CD4-positive, alpha-beta T cell treated with Interferon alpha-2 for 1 hour (primary cell): ENCODE measurements around the gene EYA2.

Experiments
- DNase-seq, 2 donors: peaks; one replicate each; pipeline ENCODE4 v3.0.0-alpha.2; 2020 to 2022

EYA2 gene

DNA sequence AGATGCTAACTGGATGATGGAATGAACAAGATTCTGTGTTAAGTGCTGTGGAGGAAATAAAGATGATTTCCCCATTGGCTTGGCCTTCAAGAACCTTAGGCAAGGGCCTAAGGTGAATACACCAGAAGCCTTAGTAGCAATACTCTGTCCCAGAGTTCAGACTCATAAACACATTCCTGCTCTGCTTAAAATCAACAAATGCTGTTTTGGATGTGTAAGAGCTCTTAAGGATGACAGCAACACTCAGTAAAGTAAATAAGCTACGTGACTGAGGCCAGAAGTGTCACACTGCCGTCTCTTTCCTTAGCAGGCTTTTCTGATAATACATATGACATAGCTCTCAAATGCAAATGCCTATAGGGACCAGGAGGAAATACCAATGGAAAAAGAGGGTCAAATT is 90.6 kb downstream of the EYA2 start:
- DNase-seq = no peak

DNA sequence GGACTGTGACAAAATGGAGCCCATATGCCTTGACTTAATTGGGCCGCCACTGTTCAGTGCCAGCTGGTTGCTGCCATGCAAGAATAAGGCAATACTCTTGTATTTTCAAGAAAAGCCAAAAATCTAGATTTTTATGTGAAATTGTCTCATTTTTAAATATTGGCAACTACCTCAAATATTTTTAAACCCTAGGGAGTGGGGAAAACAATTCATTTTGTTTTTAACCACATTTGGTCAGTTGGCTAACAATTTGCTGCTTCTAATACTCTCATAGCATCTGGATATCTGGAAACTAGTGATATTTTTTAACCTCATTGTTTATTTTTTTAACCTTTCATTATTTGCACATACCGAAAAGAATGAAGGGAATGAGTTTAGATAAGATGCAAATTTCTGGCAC is 91.0 kb downstream of the EYA2 start:
- DNase-seq = no peak

DNA sequence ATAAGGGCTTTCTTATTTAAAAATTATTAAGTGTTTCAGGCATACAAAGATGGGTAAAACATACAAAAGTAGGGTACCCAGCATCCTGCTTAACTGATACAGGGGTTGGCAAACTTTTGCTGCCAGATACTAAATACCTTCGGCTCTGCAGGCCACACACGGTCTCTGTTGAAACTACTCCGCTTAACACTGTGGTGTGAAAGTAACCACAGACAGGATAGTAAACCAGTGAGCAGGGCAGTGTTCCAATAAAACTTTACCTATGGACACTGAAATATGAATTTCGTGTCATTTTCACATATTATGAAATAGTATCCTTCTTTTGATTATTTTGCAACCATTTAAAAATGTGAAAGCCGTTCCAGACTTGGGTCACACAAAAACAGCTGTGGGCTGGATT is 92.4 kb downstream of the EYA2 start:
- no peak for DNase-seq

DNA sequence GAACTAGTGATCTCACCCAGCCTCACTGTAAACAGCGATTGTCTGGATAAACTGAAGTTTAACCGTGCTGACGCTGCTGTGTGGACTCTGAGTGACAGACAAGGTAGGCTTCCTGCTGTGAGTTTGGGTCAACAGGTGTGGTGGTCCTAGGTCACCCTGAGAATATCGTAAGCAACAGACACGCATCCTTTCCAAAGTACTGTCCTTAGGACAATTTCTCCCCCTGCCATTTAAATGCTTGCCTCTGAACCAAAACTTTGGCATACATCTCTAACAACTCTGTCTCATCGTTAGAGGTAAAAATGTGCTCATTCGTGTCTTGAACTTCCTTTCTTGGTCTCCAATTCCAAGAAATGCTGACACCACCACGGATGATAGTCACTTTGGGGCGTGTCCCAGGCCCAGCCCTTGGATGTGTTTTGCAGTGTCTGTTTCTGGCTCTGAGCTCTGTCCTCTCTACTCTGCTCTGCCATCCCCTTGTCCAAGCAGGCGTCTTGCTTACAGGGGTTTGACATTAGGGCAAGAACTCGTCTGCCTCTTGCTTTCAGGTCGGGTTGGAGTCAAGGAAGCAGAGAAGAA is 95.5 kb downstream of the EYA2 start:
- DNase-seq = peak in 1 of 2 donors; percentile 33

DNA sequence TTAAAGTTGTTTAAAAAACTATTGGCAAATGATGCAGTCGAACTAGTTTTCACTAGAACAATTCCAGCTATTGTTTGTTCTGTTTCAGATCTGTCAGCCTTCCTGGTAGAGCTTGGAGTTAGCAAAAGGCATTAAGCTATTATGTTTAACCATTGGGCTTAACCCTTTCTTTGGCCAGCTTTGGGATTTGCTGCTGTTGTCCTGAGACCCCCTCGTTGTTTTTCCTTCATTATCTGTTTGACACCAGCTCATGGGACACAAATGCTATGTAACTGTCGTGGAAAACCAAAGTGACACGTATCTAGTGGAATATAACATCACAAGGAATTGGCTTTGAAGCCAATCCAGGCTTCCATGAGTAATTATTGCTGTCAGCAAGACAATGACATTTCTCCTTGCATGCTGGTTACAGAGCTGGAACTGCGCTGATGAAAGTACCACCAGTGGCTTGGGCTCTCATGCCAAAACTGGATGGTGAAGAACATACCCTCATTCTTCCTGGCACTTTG is 96.0 kb downstream of the EYA2 start:
- no peak for DNase-seq

DNA sequence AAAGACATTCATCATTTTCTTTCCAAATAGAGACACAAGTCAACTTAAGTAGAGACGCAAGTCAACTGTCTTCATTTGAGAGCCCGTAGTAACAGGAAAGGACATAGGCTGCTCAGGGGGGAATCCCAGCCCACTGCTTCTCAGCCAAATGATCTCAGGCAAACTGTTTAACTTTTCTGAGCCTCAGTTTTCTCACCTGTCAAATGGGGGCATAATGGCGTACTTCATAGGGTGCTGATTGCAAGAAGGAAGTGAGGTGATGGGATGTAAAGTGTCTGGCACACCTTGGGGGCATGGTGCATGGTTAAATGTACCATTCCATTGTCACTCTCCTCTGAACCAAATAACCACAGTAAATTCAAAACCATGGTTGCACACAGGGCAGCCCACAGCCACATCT is 96.5 kb downstream of the EYA2 start:
- DNase-seq = no peak

DNA sequence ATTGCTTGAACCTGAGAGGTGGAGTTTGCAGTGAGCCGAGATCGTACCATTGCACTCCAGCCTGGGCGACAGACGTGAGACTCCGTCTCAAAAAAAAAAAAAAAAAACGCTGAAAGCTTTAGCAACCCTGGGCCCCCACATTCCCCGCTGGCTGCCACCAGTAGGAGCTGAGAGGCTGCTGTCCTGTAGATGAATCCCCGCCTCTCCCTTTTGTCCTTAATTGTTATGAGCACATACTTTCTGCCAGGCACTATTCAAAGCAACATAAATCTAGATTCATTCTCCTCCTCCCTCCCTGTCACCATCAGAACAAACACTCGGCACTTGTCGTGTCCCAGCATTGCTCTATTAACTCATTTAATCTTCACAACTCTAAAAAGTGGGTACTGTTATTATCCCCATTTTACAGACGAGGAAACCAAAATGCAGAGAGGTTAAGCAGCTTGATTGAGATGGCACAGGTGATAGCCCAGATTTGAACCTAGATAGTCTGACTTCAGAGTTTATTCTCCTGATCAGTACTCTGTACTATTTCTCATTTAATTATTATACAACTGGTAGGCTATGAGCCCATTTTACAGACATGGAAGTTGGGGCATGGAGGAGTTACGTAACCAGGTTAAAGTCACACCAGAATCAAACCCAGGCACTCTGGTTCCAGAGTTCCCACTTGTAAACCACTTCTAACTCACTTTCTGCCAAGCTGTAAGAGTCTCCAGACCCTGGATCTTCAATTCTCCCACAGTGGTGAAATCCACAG is 97.4 kb downstream of the EYA2 start:
- DNase-seq = no peak

DNA sequence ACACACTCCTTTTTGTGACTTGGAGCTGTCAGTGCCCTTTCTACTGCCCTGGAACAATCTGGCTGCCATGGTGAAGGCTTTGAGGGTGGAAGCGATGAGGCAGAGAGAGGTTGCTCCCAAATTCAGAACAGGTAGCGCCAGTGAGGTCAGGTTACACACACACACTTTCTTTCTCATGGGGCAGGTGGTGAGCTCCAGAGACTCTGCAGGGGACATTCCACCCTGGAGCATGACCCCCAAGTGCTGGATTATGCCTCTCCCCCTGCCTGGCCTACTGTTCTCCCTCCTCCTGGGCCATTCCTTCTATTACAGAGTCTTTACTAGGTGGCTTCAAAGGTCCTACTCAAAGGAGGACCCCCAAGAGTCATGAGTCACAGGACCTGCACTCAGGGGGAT is 98.0 kb downstream of the EYA2 start:
- DNase-seq = no peak

DNA sequence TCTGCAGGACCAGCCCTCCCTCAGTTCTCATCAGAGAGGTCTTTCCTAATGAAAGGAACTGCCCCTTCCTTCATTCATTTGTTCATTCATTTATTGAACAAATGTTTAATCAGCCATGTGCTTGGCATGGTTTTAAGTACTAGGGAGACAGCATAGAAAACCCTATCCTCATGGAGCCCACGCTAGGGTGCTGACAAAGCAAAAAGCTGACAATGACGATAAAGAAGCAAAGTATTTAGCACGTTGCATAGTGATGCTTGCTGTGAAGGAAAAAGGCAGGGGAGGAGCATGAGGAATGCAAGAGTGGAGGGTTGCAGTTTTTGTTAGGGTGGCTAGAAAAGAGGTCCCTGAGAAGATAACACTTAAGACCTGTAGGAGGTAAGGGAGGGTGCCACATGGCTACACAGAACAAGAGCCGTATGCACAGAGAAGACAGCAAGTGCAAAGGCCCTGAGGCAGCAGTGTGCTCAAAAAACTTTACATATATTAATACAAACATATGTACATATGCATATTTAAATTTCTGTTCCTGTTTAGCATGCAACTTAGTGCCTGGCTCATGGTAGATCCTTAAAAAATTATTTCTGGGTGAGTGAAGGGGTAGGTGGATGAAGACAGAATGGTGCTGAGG is 98.9 kb downstream of the EYA2 start:
- no peak for DNase-seq

DNA sequence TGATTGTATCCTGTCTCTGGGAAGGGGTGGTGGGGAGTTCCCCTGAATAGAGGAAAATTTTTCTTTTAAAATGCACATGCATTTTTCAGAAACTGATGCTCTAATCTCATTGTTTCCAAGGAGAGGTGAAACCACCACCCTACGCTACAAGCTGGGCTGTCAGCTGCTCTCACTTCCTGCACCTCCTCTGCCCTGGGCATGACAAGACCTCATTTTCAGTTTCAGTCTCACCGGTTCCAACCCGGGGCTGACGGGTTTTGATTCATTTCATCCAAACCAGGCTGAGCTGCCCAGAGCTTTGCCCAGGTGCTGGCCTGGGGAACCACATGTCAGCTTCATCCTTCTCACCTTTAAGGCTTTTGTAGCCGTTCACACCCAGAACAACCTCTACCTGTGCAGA is 99.7 kb downstream of the EYA2 start:
- DNase-seq = peak in 1 of 2 donors; percentile 45

DNA sequence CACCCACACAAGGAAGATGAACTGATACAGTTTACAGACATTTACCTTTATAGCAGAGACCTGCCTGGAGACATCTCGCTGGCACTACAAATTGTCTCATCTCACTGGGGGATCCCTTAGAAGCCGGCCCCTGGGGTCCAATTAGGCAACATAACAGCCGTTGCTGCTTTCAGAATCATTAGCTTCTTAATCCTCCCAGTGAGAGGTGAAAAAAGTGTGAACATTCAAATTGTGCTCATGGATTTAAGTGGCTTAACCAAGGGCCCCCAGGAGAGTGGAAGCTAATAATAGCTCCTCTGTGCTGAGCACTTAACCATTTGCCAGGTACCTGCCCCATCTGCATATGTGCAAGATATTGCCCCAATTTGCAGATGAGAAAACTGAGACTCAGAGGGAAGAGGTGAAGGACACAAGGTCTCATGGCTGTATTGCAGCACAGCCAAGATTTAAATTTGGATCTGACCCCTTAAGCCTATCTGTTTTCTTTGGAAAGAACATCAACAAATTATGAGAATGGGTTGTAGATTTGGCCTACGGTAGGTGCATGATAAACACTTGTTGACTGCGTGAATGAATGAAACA is 101.0 kb downstream of the EYA2 start:
- no peak for DNase-seq

DNA sequence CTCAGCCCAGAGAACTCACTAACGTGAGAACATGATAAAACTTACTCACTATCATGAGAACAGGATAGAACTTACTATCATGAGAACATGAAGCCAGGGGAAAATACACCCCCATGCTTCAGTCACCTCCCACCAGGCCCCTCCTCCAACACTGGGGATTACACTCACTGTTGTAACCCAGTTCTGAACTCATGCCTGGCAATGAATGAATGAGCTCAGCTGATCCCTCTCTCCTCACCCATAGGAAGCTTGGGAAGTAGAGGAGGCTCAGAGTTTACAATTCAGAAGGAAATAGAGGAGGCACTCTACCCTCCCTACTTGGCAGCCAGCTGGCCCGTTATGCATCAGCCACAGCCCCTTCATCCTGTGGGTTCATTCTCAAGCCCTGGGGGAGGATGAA is 102.5 kb downstream of the EYA2 start:
- no peak for DNase-seq

DNA sequence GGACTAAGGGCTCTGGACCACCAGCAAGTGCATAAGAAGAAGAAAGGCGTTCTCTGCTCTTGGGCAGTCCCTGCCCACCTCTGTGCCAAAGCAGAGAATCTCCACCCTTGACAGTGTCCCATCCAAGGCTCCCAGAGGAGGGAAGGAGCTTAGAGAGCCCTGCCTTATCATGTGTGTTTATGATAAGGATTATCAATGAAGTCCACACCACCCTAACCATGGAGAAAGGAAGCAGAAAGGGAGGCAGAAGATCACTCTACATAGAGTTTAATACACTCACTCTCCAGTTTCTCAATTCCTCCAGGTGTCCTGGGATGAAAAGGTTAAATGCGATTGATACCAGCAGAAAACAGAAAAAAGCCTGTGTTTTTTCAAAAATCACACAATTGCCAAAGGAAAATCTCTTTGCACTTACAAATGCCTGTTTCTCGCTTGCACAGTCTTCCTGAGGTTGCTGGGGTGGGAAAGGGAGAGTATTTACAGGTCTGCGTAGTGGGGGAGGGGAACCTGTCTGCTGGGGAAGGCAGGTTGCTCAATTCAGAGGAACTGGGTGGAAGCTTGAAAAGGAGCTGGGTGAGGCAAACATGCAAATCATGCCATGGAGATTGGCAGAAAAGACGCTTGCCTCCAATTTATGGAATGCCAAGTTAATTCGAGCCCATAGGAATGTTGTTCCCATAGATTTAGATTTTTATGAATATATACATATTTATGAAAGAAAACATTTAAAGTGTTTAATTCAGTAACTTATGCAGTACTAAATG is 104.0 kb downstream of the EYA2 start:
- no peak for DNase-seq

DNA sequence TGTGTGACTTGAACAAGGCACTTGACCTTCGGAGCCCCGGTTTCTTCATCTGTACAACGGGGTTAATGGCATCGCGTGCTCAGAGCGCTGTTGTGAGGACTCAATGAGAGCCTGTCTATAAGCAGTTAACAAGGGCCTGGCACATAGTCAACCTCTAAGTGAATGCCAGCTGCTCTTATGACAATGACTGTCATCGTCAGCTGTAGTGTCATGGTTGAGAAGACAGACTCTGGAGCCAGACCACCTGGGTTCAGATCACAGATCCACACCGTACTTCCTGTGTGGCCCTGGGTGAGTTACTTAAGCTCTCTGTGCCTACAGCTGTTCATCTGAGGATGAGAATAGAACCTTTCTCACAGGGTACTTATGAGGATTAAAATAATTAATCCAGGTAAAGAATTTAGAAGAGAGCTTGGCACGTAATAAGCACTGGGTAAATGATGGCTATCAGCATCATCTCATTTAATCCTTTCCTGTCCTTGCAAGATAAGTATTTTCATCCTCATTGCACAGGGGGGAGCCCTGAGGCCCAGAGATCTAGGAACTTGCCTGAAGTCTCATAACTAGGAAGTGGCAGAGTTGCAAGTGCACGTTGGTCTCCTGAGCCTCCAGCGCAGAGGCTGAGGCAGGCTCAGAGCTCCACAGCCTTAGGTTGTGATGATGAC is 105.3 kb downstream of the EYA2 start:
- no peak for DNase-seq

DNA sequence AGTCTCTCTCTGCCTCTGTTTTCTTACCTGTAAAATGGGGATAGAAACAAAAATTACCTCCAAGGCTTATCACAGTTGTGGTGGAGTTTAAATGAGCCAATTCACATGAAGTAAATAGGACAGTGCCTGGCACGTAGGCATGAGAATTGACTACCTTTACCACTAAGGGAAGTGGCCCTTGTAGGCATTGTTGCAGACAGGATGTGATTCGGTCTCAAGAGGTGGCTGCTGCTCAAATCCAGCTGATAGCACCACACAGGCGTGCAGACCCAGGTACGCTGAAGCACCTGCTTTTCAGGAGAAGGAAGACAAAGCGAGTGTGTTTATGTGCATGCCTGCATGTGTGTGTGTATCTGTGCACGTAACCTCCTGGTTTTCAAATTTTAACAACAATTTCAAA is 108.6 kb downstream of the EYA2 start:
- DNase-seq = no peak

DNA sequence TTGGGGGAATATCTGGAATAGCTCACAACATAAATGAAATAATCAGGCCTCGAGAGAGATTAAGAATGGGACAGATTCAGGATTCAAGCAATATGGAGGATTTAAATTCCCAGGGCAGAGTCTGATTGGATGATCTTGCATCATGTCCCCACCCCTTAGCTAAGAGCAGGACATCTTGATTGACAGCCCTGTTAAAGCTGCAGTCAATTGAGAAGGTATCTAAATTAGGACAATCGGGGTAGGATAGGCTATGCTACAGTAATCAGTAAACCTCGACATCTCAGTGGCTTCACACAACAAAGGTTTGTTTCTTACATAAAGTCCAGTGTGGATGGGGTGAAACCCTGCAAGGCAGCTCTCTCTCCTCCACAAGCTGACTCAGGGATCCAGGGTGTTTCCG is 109.5 kb downstream of the EYA2 start:
- no peak for DNase-seq

DNA sequence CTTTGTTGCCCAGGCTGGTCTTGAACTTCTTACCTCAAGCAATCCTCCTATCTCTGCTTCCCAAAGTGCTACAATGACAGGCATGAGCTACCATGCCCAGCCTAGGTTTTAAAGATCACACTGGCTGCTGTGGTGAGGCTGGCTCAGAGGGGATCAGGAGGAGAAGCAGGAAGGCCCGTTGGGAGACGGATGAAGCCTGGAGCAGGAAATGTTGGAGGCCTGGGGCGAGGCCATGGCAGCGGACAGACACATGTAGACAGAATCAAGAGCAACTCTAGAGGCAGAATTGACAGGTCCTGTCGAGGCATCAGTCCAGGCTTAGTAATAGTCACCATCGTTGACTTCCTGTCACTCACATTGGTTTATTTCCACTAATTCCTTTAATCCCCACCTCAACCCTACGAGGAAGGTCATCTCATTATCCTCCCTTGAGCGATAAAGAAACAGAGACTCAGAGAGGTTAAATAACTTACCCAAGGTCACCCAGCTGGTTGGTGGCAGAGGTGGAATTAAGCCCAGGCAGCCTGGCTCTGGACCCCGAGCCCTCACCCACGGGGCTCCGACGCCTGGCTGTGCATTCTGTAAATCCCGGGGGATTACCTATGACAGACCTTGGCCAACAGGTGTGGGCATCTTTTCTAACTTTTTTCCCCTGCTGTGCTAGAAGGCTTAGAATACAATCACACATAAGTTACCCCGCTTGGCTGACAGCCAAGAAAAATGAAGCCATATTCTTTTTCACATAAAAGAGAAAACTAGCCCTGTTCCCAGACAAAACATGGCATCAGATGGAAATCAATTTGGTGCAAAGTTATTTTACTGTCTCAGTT is 113.4 kb downstream of the EYA2 start:
- no peak for DNase-seq

DNA sequence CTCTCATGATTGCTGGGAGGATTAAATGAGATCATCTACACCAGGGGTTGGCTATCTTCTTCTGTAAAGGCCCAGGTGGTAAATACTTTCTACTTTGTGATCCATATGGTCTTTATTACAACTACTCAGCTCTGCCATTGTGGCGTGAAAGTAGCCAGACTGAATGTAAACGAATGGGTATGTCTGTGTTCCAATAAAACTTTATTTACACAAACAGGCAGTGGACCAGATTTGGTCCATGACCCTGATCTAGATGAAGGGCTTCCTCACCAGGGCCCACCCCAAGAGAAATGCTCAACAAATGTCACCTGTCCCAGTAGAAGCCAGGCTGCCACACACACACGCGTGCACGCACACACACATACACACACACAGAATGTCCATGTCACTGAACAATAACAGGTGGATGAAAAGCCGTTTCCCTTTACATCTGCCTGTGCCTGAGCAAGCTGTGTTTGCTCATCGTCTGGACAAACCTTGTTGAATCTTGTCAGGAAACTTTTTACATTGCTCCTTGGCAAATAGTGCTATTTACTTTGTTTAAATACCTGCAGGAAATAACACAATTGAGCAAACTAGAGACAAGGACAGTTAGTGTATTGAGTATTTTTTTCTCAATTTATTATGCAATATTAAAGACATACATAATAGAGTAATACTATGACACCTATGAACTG is 114.3 kb downstream of the EYA2 start:
- DNase-seq = no peak

DNA sequence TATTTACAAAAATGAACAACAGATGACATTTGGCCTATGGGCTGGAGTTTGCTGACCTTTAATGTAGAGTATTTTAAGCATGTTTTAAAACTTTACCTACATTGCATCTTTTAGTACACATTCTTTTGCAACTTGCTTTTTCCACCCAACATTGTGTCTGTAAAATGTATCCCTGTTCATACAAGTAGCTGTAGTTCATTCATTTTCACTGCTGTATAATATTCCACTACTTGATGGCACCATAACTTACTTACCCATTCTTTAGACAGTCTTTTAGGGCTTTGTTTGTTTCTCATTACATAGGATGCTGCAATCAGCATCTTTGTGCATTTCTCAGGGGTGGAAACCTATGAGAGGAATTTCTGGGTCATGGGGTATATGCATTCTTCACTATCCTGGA is 115.1 kb downstream of the EYA2 start:
- DNase-seq = no peak

DNA sequence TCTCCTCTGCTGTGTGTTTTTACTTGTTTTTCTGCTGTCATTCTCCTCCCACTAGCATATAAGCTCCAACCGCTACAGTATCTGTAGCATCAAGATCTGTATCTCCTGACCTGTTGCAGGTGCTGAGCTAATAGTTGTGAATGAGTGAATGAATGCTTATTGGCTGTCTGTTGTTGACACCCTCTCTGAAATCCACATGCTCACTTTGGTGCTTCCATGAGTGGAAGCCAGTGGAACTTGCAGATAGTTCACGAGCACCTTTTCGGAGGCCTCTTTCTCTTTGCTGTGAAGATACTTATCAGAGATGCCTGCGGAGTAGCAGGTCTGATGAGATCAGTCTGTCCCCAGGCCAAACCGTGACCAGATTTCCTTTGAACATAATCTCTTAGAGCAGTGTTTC is 117.3 kb downstream of the EYA2 start:
- no peak for DNase-seq

DNA sequence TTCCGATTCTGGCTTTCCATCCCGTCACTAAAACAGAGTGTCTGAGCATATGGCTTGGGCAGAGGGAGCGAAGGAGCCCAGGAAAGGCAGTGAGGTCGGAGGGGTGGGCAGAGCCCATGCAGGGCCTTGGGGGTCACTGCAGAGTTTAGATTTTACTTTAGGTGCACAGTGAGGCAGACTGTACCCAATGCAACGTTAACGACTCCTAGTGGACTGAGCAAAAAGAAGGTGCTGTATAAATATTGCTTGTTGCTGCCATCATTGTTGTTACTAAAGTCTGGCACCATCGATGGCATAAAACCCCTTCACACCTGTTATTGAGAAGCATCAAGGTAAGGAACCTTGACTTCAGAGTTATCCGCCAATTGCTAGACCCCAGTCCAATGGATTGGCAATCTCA is 119.0 kb downstream of the EYA2 start:
- no peak for DNase-seq
